ENCODE data around the gene PCAT7.
"Not testable (repeated sequence)": the region's sequence is repeated elsewhere in the genome, so short reads cannot be mapped to it uniquely, and the experiment has no call there.

GRCh38 chr9:94591046-94591545 is 36.2 kb downstream of the PCAT7 start:
- not testable (repeated sequence) for TF ChIP-seq SMC3 (IDR thresholded peaks at IDR 0.05; ENCODE audit: low read depth, low read length); CTCF (IDR thresholded peaks at IDR 0.05)
